ENCODE data around the gene STON1.
"Not testable (repeated sequence)": the region's sequence is repeated elsewhere in the genome, so short reads cannot be mapped to it uniquely, and the experiment has no call there.

The STON1 gene

GRCh38 chr2:48527226-48527885 is 2.6 kb upstream of the STON1 start:
- DNase-seq (ENCODE audit: low read depth): no peak

- DNase-seq (ENCODE audit: low read depth): no peak
These were observed 1.5 kb upstream of the STON1 start for GRCh38 chr2:48528431-48528830.

- no peak for DNase-seq (ENCODE audit: low read depth)
These were observed 760 bp upstream of the STON1 start for GRCh38 chr2:48529194-48529593.

GRCh38 chr2:48529676-48530032 is 300 bp upstream of the STON1 start:
- no peak for DNase-seq (ENCODE audit: low read depth)

- no peak for DNase-seq (ENCODE audit: low read depth)
These were observed 1.2 kb downstream of the STON1 start for GRCh38 chr2:48531141-48531648.

- no peak for DNase-seq (ENCODE audit: low read depth)
These were observed 2.2 kb downstream of the STON1 start for GRCh38 chr2:48532174-48532573.

GRCh38 chr2:48532824-48533223 is 2.9 kb downstream of the STON1 start:
- DNase-seq (ENCODE audit: low read depth): no peak

GRCh38 chr2:48534781-48535180 is 4.8 kb downstream of the STON1 start:
- DNase-seq (ENCODE audit: low read depth): no peak

GRCh38 chr2:48540237-48540935 is 10.4 kb downstream of the STON1 start:
- no peak for DNase-seq (ENCODE audit: low read depth)

- no peak for DNase-seq (ENCODE audit: low read depth)
These were observed 11.9 kb downstream of the STON1 start for GRCh38 chr2:48541666-48542389.

- DNase-seq (ENCODE audit: low read depth): no peak
These were observed 13.9 kb downstream of the STON1 start for GRCh38 chr2:48543895-48544294.

- DNase-seq (ENCODE audit: low read depth): no peak
These were observed 15.3 kb downstream of the STON1 start for GRCh38 chr2:48545244-48545643.

- DNase-seq (ENCODE audit: low read depth): no peak
These were observed 18.9 kb downstream of the STON1 start for GRCh38 chr2:48548840-48549239.

GRCh38 chr2:48549972-48550371 is 20.0 kb downstream of the STON1 start:
- DNase-seq (ENCODE audit: low read depth): no peak

GRCh38 chr2:48551548-48551947 is 21.6 kb downstream of the STON1 start:
- no peak for DNase-seq (ENCODE audit: low read depth)

- not testable (repeated sequence) for DNase-seq (ENCODE audit: low read depth)
These were observed 25.1 kb downstream of the STON1 start for GRCh38 chr2:48555071-48555470.

- DNase-seq (ENCODE audit: low read depth): no peak
These were observed 28.5 kb downstream of the STON1 start for GRCh38 chr2:48558456-48558855.

GRCh38 chr2:48560546-48561209 is 30.7 kb downstream of the STON1 start:
- DNase-seq (ENCODE audit: low read depth): no peak

GRCh38 chr2:48562281-48562680 is 32.3 kb downstream of the STON1 start:
- no peak for DNase-seq (ENCODE audit: low read depth)

- no peak for DNase-seq (ENCODE audit: low read depth)
These were observed 36.8 kb downstream of the STON1 start for GRCh38 chr2:48566592-48567310.

GRCh38 chr2:48567671-48568070 is 37.7 kb downstream of the STON1 start:
- DNase-seq (ENCODE audit: low read depth): no peak

GRCh38 chr2:48568547-48568946 is 38.6 kb downstream of the STON1 start:
- DNase-seq (ENCODE audit: low read depth): no peak

Data from HS-5 (cell line).